22Rv1 (cell line): ENCODE data around the gene GAN.

ENCODE experiments used
- CTCF ChIP-seq: fragments of 450-650 bp; IDR thresholded peaks from 2 replicates; pipeline ENCODE4 v1.5.1; 2017; ENCODE audit warnings: mild to moderate bottlenecking
- ZFX ChIP-seq: fragments of 450-650 bp; IDR thresholded peaks from 2 replicates; pipeline ENCODE4 v1.6.1; 2017; ENCODE audit warnings: antibody characterized with exemption, borderline replicate concordance

DNA sequence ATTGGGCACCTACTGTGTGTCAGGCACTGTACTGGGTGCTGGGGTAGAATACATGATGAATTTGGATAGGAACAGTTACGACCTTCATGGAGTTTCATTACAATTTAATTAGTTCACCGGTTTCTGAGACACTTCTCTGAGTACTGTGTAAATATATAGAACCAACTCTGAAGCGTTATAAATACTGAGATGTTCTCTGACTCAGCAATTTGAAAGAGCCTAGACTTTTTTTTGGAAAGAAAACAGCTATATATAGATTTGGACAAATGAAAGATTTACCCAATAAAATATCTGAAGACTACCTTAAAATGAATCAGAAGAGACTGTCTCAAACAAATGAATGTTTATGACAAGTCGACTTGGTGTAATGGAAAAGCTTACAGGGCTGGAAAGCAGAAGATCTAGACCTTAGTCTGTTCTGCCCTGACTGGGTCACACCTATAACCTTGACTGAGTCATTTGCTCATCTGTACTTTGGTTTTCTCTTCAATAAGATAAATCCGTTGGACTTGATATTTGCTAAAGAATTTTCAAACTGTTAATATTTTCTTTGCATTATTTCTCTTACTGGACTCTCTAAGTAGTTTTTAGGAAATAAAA is 4.6 kb upstream of the GAN start:
- TF ChIP-seq CTCF (no peak), ZFX (no peak)
